GM20000 (cell line): ENCODE results near the gene ZNF487.

ENCODE experiments used
- DNase-seq: peaks from one replicate; pipeline ENCODE4 v3.0.0; 2012; ENCODE audit warnings: low spot score
- CTCF ChIP-seq: IDR thresholded peaks from 2 replicates; pipeline ENCODE4 v1.5.1; 2012; ENCODE audit warnings: mild to moderate bottlenecking, control low read depth; ENCODE audit errors: extremely low read depth, missing control alignments

Gene ZNF487

DNA sequence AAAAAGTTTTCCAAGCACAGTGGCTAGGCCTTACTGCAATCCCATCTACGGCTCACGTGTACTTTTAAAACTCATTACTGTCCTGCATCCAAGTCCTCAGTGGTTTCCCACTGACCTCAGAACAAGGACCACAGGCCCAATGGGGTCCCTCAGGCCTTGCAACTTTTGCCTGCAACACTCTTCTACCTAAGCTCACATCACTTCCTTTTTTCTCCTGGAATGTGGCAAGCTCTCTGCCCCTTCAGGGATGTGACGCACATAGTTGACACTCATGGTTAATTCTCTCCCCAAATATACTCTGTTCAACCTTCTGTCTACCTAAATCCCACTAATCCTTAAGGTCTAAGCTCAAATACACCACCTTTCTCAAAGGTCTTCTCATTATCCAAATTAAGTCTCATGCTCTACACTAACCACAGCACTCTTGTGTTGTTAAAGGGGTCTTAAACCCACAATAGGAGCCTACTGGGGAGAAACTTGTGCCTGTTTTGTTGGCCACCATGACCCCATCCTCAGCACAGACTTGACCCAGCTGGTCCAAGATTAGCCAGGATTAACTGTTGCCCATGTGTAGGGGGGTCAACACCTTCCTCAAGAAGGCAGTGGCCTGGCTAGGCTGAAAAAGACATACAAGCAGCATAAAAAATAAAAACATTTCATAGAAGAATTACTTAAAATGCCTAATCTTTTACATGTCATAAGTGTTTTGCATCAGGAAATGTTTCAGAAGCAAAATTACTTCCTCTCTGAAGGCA, 43.1 kb upstream of the ZNF487 start:
- TF ChIP-seq CTCF = no peak
- DNase-seq = no peak

DNA sequence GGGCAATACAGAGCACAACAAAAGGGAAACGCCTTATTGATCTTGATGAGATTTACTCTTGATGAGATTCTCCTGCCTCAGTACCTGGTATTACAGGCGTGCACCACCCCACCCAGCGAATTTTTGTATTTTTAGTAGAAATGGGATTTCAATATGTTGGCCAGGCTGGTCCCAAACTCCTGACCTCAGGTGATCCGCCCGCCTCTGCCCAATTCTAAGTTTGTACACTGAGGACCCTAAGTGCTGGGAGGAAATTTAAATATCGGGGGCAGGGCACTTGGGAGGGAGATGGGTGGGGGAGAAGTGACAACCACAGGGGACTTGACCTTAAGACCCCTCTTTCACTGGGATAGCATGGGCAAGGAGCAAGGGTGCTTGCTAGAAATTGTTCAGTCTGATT, 42.0 kb upstream of the ZNF487 start:
- DNase-seq = no peak
- TF ChIP-seq CTCF = no peak

DNA sequence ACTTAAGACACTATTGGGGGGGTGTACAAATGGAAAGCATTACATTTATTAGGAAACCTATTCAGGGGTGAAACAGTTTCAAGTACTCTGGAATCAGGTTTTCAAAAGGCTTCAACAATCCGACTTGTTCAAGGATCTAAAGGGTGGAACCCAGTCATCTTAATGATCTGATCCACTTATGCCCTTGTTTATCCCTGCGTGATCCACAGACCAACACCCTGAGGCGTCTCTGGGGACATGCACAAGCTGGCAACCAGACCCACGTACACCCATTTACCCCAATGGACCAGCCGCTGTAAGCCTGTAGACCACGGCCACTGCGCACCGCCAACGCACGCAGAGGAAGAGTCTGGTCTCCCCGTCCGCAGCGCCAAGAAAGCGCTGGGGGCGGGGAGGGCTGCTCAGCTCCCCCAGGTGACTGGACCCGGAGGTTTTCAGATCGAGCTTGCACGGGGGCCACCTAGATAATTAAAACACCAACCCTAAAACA, 41.3 kb upstream of the ZNF487 start:
- TF ChIP-seq CTCF = no peak
- DNase-seq = no peak

DNA sequence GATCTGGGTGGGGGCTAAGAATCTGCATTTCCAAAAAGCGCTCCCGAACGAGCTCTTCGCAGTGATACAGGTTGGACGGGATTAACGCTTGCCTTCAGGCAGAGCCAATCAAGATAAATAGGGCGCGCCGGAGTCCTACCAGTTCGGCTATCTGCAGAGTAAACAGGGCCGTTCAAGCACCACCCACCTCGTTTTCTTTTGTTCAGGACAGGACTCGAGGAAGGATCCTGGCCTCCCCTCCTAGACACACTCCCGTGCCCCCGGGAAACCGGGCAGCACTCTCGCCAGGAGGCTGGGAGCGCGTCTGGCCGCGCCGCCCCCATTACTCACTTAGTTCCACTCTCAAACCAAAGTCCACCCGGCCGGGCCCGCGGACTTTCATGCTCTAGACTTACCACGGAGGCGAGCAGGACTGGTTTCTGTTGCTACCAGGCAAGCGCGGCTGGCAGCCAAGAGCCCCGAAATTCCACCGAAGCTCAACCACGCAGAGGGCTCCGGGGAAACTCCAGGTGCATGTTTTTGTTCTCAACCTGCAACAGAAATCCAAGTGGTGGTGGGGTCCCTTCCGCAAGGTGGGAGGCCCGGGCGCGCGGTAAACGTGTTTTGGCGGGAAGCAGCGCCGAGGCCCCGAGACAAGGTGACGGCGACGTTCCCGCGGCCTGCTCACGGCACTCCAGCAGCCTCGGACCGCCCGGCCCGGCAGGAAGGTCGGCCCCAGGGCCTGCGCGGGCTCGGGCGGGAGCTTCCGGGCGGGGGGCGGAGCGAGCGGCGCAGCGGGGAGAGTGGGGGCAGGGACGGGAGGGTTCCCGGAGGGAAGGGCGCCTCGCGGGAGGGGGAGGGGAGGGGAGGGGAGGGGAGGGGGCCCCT, 40.6 kb upstream of the ZNF487 start:
- TF ChIP-seq CTCF = no peak
- DNase-seq = peak; percentile 91

DNA sequence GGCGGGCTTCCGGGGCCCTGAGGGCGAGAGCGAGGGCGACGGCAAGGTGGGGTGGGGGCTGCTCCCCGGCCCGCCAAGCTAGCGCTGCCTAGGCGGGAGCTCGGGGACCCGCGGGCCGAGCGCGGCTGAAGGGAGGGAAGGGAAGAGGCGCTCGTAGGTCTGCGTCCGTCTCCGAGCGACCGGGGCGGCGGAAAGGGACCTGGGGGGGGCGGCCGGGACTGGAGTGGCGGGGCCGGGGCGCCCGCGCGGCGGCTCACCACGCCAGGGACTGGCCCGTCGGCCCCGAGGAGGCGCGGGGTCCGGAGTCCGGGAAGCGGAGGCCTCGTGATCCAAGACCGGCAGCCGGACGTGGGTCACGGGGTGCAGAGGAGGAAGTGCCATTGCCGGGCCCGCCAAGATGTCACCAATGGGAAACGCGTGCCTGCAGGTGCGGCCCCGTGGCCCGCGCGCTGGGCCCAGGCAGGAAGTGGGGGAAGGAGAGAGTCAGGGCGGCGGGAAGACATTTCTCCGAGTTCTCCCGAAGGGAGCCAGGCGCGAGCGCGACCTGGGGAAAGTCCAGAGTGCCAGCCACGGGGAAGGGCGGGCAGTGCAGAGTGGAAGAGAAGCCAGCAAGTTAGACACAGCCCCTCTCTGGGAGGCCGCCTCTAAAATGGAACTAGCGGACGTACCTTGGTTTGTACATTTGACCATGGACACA, 39.8 kb upstream of the ZNF487 start:
- DNase-seq = peak; percentile 94
- TF ChIP-seq CTCF = no peak

GRCh38 chr10:43398939-43399319, 38.0 kb upstream of the ZNF487 start:
- DNase-seq = no peak
- no peak for TF ChIP-seq CTCF
